GM12891 (cell line): ENCODE data around the gene CADM2.

Experiments used
- POLR2A ChIP-seq: IDR thresholded peaks from 2 replicates; pipeline ENCODE4 v1.6.1; 2011; ENCODE audit warnings: low read depth, low read length, control low read depth
- POLR2AphosphoS5 ChIP-seq: IDR thresholded peaks from 2 replicates; pipeline ENCODE4 v1.6.1; 2011; ENCODE audit warnings: low read depth, low read length, control low read depth
- SPI1 ChIP-seq: IDR thresholded peaks from 2 replicates; pipeline ENCODE4 v1.6.1; 2011; ENCODE audit warnings: low read depth, low read length, control low read depth
- TAF1 ChIP-seq: IDR thresholded peaks from 2 replicates; pipeline ENCODE4 v1.6.1; 2011; ENCODE audit warnings: low read depth, low read length, control low read depth

- TF ChIP-seq POLR2A = no peak
- TF ChIP-seq POLR2AphosphoS5 = no peak
- TF ChIP-seq TAF1 = no peak
- no peak for TF ChIP-seq SPI1
Measured at GRCh38 chr3:85185495-85185894, 226.7 kb downstream of the CADM2 start.
